Renal pelvis (tissue), 12 donors: ENCODE measurements around the gene UTP25. TPM values are rescaled to one million over a fixed set of nuclear protein-coding genes. Genes with fewer than 3 reads are reported as not detected.
"Not testable (repeated sequence)": the region's sequence is repeated elsewhere in the genome, so short reads cannot be mapped to it uniquely, and the experiment has no call there.

Experiments
- DNase-seq: peaks from one replicate; pipeline ENCODE4 v3.0.0-alpha.2; 2013
- long read RNA-seq, 16 experiments: transcript quantifications; one replicate each; lab custom pipeline, GENCODE V29; 2026
- polyA plus RNA-seq, 3 donors: library from polyadenylated mRNA; unstranded; fragments of 120-200 nt; gene quantifications; one replicate each; pipeline ENCODE4 v1.2.1, GENCODE V29; 2013; ENCODE audit not compliant: insufficient read length in 3 of 3

The UTP25 gene
- 10 to 100 TPM in 2 of 3 donors, 1 to 10 TPM in 1; 9.1 to 12.1 (median 11.3) TPM for polyA plus RNA-seq
- long read RNA-seq, donor 1, full-length matches to known transcripts: 4 of 4 reads
- long read RNA-seq, donor 1, partial matches to known transcripts: 0 of 4 reads
- long read RNA-seq, donor 1, other reads (novel, unspliced or antisense): 0 of 4 reads
- long read RNA-seq, donor 2, full-length matches to known transcripts: 4 of 4 reads
- long read RNA-seq, donor 2, partial matches to known transcripts: 0 of 4 reads
- long read RNA-seq, donor 2, other reads (novel, unspliced or antisense): 0 of 4 reads
- long read RNA-seq, donor 3, full-length matches to known transcripts: 4 of 4 reads
- long read RNA-seq, donor 3, partial matches to known transcripts: 0 of 4 reads
- long read RNA-seq, donor 3, other reads (novel, unspliced or antisense): 0 of 4 reads
- long read RNA-seq, donor 4, full-length matches to known transcripts: 1 of 1 reads
- long read RNA-seq, donor 4, partial matches to known transcripts: 0 of 1 reads
- long read RNA-seq, donor 4, other reads (novel, unspliced or antisense): 0 of 1 reads
- long read RNA-seq, donor 5, full-length matches to known transcripts: 2 of 2 reads
- long read RNA-seq, donor 5, partial matches to known transcripts: 0 of 2 reads
- long read RNA-seq, donor 5, other reads (novel, unspliced or antisense): 0 of 2 reads
- long read RNA-seq, donor 6, full-length matches to known transcripts: 2 of 2 reads
- long read RNA-seq, donor 6, partial matches to known transcripts: 0 of 2 reads
- long read RNA-seq, donor 6, other reads (novel, unspliced or antisense): 0 of 2 reads
- long read RNA-seq, donor 7, full-length matches to known transcripts: 3 of 3 reads
- long read RNA-seq, donor 7, partial matches to known transcripts: 0 of 3 reads
- long read RNA-seq, donor 7, other reads (novel, unspliced or antisense): 0 of 3 reads
- long read RNA-seq, donor 8: 0 reads
- long read RNA-seq, donor 9, full-length matches to known transcripts: 5 of 5 reads
- long read RNA-seq, donor 9, partial matches to known transcripts: 0 of 5 reads
- long read RNA-seq, donor 9, other reads (novel, unspliced or antisense): 0 of 5 reads
- long read RNA-seq, donor 10, full-length matches to known transcripts: 2 of 2 reads
- long read RNA-seq, donor 10, partial matches to known transcripts: 0 of 2 reads
- long read RNA-seq, donor 10, other reads (novel, unspliced or antisense): 0 of 2 reads
- long read RNA-seq, donor 11, full-length matches to known transcripts: 1 of 1 reads
- long read RNA-seq, donor 11, partial matches to known transcripts: 0 of 1 reads
- long read RNA-seq, donor 11, other reads (novel, unspliced or antisense): 0 of 1 reads
- long read RNA-seq, donor 12, full-length matches to known transcripts: 5 of 5 reads
- long read RNA-seq, donor 12, partial matches to known transcripts: 0 of 5 reads
- long read RNA-seq, donor 12, other reads (novel, unspliced or antisense): 0 of 5 reads
- long read RNA-seq, donor 13: 0 reads
- long read RNA-seq, donor 14: 0 reads
- long read RNA-seq, donor 15, full-length matches to known transcripts: 6 of 6 reads
- long read RNA-seq, donor 15, partial matches to known transcripts: 0 of 6 reads
- long read RNA-seq, donor 15, other reads (novel, unspliced or antisense): 0 of 6 reads
- long read RNA-seq, donor 16, full-length matches to known transcripts: 3 of 3 reads
- long read RNA-seq, donor 16, partial matches to known transcripts: 0 of 3 reads
- long read RNA-seq, donor 16, other reads (novel, unspliced or antisense): 0 of 3 reads

- DNase-seq: peak; percentile 95
These were observed at the start of gene UTP25 for GRCh38 chr1:209827384-209828262. Gene UTP25, plus strand, starts transcription at chr1:209827972. Its CDS starts 92 bp downstream, at chr1:209828064.

GRCh38 chr1:209778102-209778501 is 49.7 kb upstream of the UTP25 start:
- no peak for DNase-seq

GRCh38 chr1:209780268-209780667 is 47.5 kb upstream of the UTP25 start:
- DNase-seq: no peak

- DNase-seq: no peak
These were observed 44.4 kb upstream of the UTP25 start for GRCh38 chr1:209783386-209783785.

GRCh38 chr1:209784265-209785169 is 43.3 kb upstream of the UTP25 start, which contains the start of gene C1orf74:
Gene C1orf74, minus strand, starts transcription at chr1:209784559. Its CDS starts 925 bp downstream, at chr1:209783634.
- peak; percentile 97 for DNase-seq

- no peak for DNase-seq
These were observed 42.2 kb upstream of the UTP25 start for GRCh38 chr1:209785592-209785991.

- no peak for DNase-seq
These were observed 41.6 kb upstream of the UTP25 start for GRCh38 chr1:209786146-209786545.

GRCh38 chr1:209787551-209787950 is 40.2 kb upstream of the UTP25 start:
- no peak for DNase-seq

GRCh38 chr1:209789245-209789644 is 38.5 kb upstream of the UTP25 start:
- no peak for DNase-seq

GRCh38 chr1:209790286-209791193 is 37.2 kb upstream of the UTP25 start:
- DNase-seq: no peak

GRCh38 chr1:209791920-209792319 is 35.9 kb upstream of the UTP25 start:
- no peak for DNase-seq

- not testable (repeated sequence) for DNase-seq
These were observed 34.1 kb upstream of the UTP25 start for GRCh38 chr1:209793711-209794110.

- DNase-seq: no peak
These were observed 29.7 kb upstream of the UTP25 start for GRCh38 chr1:209797978-209798639.

- DNase-seq: no peak
These were observed 26.6 kb upstream of the UTP25 start for GRCh38 chr1:209800984-209801834.

- no peak for DNase-seq
These were observed 25.5 kb upstream of the UTP25 start for GRCh38 chr1:209802117-209802779.
